ENCODE data around the gene MADD. TPM values are rescaled to one million over a fixed set of nuclear protein-coding genes. Genes with fewer than 3 reads are reported as not detected.

Gene MADD
- total and polyA plus RNA-seq, 4 donors: 13.8 to 58.0 (median 31.9) TPM

GRCh38 chr11:47235163-47235562, 34.8 kb upstream of the MADD start:
- Histone ChIP-seq H3K27me3 (ENCODE audit: control insufficient read depth in 1 of 2, insufficient read depth in 2 of 2, low read length in 1 of 2) (no peaks in the 10 kb centered on the region), H3K9me3 (ENCODE audit: control insufficient read depth, low read length) (no peaks in the 10 kb centered on the region), H3K36me3 (ENCODE audit: control insufficient read depth in 1 of 2, insufficient read depth in 2 of 2, low read length in 1 of 2) (peaks cover 2 to 9% of the 10 kb centered on the region in 2 donors), H3K4me3 (ENCODE audit: low read length in 2 of 2) (no peak overlapping the region), H3K4me1 (ENCODE audit: control insufficient read depth in 1 of 2, insufficient read depth in 2 of 2, low read length in 2 of 2) (no peaks in the 10 kb centered on the region), H3K27ac (ENCODE audit: low read depth in 1 of 2, low read length in 2 of 2) (no peak overlapping the region)
- ATAC-seq (ENCODE audit: low FRiP score) (no peak), DNase-seq (no peak)
- 89 to 92% methylated on average over 12 of the region's 12 CpGs for WGBS, 2 donors
- intact Hi-C loops (cut with DNase I): no loop called here

DNA sequence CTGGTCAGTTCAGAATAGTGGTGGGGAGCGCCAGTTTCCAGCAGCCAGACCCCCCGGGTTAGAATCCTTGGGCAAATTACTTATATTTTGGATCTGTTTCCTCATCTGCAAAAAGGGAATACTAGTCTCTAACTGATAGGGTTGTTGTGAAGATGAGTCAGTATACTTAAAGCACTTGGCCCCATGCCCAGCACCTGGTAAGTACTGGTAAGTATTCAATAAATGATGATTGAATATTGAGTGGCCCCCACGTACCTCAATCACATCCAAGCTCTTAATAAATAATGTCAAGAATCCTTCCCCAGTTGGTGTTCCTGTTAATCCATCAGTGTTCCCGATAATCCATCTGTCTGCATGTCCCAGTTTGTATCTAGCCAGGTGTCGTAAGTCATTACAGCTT, 33.5 kb upstream of the MADD start:
- peaks cover 2 to 9% of the 10 kb centered on the region in 2 donors for H3K36me3 ChIP-seq (ENCODE audit: control insufficient read depth in 1 of 2, insufficient read depth in 2 of 2, low read length in 1 of 2)
- WGBS, 2 donors: 90 to 91% methylated on average over 5 of the region's 5 CpGs
- H3K27me3 ChIP-seq (ENCODE audit: control insufficient read depth in 1 of 2, insufficient read depth in 2 of 2, low read length in 1 of 2): no peaks in the 10 kb centered on the region
- H3K27ac ChIP-seq (ENCODE audit: low read depth in 1 of 2, low read length in 2 of 2): no peak overlapping the region
- DNase-seq (no peak), ATAC-seq (ENCODE audit: low FRiP score) (no peak)
- H3K9me3 ChIP-seq (ENCODE audit: control insufficient read depth, low read length): no peaks in the 10 kb centered on the region
- intact Hi-C loops (cut with DNase I): no loop called here
- no peaks in the 10 kb centered on the region for H3K4me1 ChIP-seq (ENCODE audit: control insufficient read depth in 1 of 2, insufficient read depth in 2 of 2, low read length in 2 of 2)
- H3K4me3 ChIP-seq (ENCODE audit: low read length in 2 of 2): no peak overlapping the region

GRCh38 chr11:47239852-47240251, 30.1 kb upstream of the MADD start:
- Histone ChIP-seq H3K4me3 (ENCODE audit: low read length in 2 of 2) (no peak overlapping the region), H3K27me3 (ENCODE audit: control insufficient read depth in 1 of 2, insufficient read depth in 2 of 2, low read length in 1 of 2) (no peaks in the 10 kb centered on the region), H3K9me3 (ENCODE audit: control insufficient read depth, low read length) (no peaks in the 10 kb centered on the region), H3K27ac (ENCODE audit: low read depth in 1 of 2, low read length in 2 of 2) (no peak overlapping the region), H3K4me1 (ENCODE audit: control insufficient read depth in 1 of 2, insufficient read depth in 2 of 2, low read length in 2 of 2) (no peaks in the 10 kb centered on the region), H3K36me3 (ENCODE audit: control insufficient read depth in 1 of 2, insufficient read depth in 2 of 2, low read length in 1 of 2) (peaks cover 2 to 14% of the 10 kb centered on the region in 2 donors)
- 92% methylated on average over 10 of the region's 10 CpGs for WGBS, 2 donors
- intact Hi-C loops (cut with DNase I): no loop called here
- no peak for DNase-seq
- no peak for ATAC-seq (ENCODE audit: low FRiP score)

- H3K9me3 ChIP-seq (ENCODE audit: control insufficient read depth, low read length): no peaks in the 10 kb centered on the region
- 82 to 86% methylated on average over 3 of the region's 3 CpGs for WGBS, 2 donors
- ATAC-seq (ENCODE audit: low FRiP score) (no peak), DNase-seq (no peak)
- no peaks in the 10 kb centered on the region for H3K4me1 ChIP-seq (ENCODE audit: control insufficient read depth in 1 of 2, insufficient read depth in 2 of 2, low read length in 2 of 2)
- H3K36me3 ChIP-seq (ENCODE audit: control insufficient read depth in 1 of 2, insufficient read depth in 2 of 2, low read length in 1 of 2): peaks cover 0 to 16% of the 10 kb centered on the region in 2 donors
- H3K27me3 ChIP-seq (ENCODE audit: control insufficient read depth in 1 of 2, insufficient read depth in 2 of 2, low read length in 1 of 2): no peaks in the 10 kb centered on the region
- no peak overlapping the region for H3K27ac ChIP-seq (ENCODE audit: low read depth in 1 of 2, low read length in 2 of 2)
- no peak overlapping the region for H3K4me3 ChIP-seq (ENCODE audit: low read length in 2 of 2)
- intact Hi-C loops (cut with DNase I): no loop called here
Measured at GRCh38 chr11:47241841-47242301, 28.1 kb upstream of the MADD start.

DNA sequence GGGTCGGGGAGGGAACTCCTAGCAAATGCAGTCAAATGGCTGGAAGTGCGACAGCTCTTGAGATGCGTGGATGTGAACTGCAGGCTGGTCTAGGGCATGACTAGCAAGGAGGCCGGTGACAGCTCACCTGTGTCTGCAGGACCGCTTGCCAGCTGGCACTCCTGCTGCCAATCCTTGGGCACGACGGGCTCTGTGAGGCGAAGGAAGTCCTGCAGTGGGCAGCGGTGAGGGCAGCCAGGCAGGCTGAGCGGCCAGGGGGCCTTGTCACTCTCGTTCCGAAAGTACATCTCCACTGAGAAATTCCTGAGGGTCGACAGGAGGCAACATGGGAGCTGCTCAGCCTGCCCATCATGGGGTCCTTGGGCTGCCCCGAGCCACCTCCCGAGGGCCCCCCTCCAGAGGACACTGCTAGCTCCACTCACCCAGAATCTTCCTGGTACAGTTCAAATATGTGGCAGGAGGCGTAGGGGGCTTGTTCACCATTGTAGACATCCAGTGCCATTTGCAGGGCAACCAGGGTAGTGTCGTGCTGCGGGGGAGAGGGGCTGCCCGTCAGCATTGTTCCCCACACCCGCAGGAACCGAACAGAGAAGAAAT, 27.2 kb upstream of the MADD start:
- intact Hi-C loops (cut with DNase I): no loop called here
- ATAC-seq (ENCODE audit: low FRiP score): no peak
- WGBS, 2 donors: 87 to 88% methylated on average over 21 of the region's 21 CpGs
- H3K9me3 ChIP-seq (ENCODE audit: control insufficient read depth, low read length): no peaks in the 10 kb centered on the region
- no peak overlapping the region for H3K27ac ChIP-seq (ENCODE audit: low read depth in 1 of 2, low read length in 2 of 2)
- H3K27me3 ChIP-seq (ENCODE audit: control insufficient read depth in 1 of 2, insufficient read depth in 2 of 2, low read length in 1 of 2): no peaks in the 10 kb centered on the region
- no peak for DNase-seq
- H3K4me3 ChIP-seq (ENCODE audit: low read length in 2 of 2): no peak overlapping the region
- H3K4me1 ChIP-seq (ENCODE audit: control insufficient read depth in 1 of 2, insufficient read depth in 2 of 2, low read length in 2 of 2): no peaks in the 10 kb centered on the region
- H3K36me3 ChIP-seq (ENCODE audit: control insufficient read depth in 1 of 2, insufficient read depth in 2 of 2, low read length in 1 of 2): peaks cover 0 to 16% of the 10 kb centered on the region in 2 donors

DNA sequence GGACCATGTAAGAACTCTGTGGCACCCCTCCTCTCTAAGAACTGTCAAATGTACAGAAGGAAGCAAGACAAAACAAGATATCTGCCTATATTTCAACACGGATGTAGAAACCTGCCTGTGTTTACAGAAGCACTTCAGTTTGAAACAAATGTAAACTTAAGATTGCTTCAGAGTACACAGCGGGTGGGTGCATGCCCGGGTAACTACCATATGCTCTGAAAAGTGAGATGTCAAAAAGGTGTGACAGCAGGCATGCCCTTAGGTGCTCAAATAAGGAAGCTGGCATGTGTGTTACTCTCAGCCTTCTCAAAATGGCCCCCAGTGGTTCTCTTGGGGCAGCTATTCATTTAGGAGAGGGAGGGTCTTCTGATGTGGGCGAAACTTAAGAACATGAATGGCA, 26.5 kb upstream of the MADD start:
- H3K36me3 ChIP-seq (ENCODE audit: control insufficient read depth in 1 of 2, insufficient read depth in 2 of 2, low read length in 1 of 2): peaks cover 0 to 16% of the 10 kb centered on the region in 2 donors
- WGBS, 2 donors: 85 to 88% methylated on average over 4 of the region's 4 CpGs
- no peak for ATAC-seq (ENCODE audit: low FRiP score)
- no peak for DNase-seq
- no peak overlapping the region for H3K4me3 ChIP-seq (ENCODE audit: low read length in 2 of 2)
- no peaks in the 10 kb centered on the region for H3K4me1 ChIP-seq (ENCODE audit: control insufficient read depth in 1 of 2, insufficient read depth in 2 of 2, low read length in 2 of 2)
- H3K9me3 ChIP-seq (ENCODE audit: control insufficient read depth, low read length): no peaks in the 10 kb centered on the region
- intact Hi-C loops (cut with DNase I): no loop called here
- H3K27ac ChIP-seq (ENCODE audit: low read depth in 1 of 2, low read length in 2 of 2): no peak overlapping the region
- H3K27me3 ChIP-seq (ENCODE audit: control insufficient read depth in 1 of 2, insufficient read depth in 2 of 2, low read length in 1 of 2): no peaks in the 10 kb centered on the region

- 88 to 90% methylated on average over 23 of the region's 23 CpGs for WGBS, 2 donors
- Histone ChIP-seq H3K27ac (ENCODE audit: low read depth in 1 of 2, low read length in 2 of 2) (no peak overlapping the region), H3K4me3 (ENCODE audit: low read length in 2 of 2) (no peak overlapping the region), H3K4me1 (ENCODE audit: control insufficient read depth in 1 of 2, insufficient read depth in 2 of 2, low read length in 2 of 2) (no peaks in the 10 kb centered on the region), H3K27me3 (ENCODE audit: control insufficient read depth in 1 of 2, insufficient read depth in 2 of 2, low read length in 1 of 2) (no peaks in the 10 kb centered on the region), H3K9me3 (ENCODE audit: control insufficient read depth, low read length) (no peaks in the 10 kb centered on the region), H3K36me3 (ENCODE audit: control insufficient read depth in 1 of 2, insufficient read depth in 2 of 2, low read length in 1 of 2) (peaks cover 0 to 13% of the 10 kb centered on the region in 2 donors)
- DNase-seq: peak in 1 of 2 donors; percentile 82
- no peak for ATAC-seq (ENCODE audit: low FRiP score)
- intact Hi-C loops (cut with DNase I): no loop called here
Measured at GRCh38 chr11:47244448-47245350, 25.2 kb upstream of the MADD start.

- DNase-seq (no peak), ATAC-seq (ENCODE audit: low FRiP score) (no peak)
- Histone ChIP-seq H3K9me3 (ENCODE audit: control insufficient read depth, low read length) (no peaks in the 10 kb centered on the region), H3K4me3 (ENCODE audit: low read length in 2 of 2) (no peak overlapping the region), H3K36me3 (ENCODE audit: control insufficient read depth in 1 of 2, insufficient read depth in 2 of 2, low read length in 1 of 2) (peaks cover 0 to 9% of the 10 kb centered on the region in 2 donors), H3K27ac (ENCODE audit: low read depth in 1 of 2, low read length in 2 of 2) (no peak overlapping the region), H3K4me1 (ENCODE audit: control insufficient read depth in 1 of 2, insufficient read depth in 2 of 2, low read length in 2 of 2) (no peaks in the 10 kb centered on the region), H3K27me3 (ENCODE audit: control insufficient read depth in 1 of 2, insufficient read depth in 2 of 2, low read length in 1 of 2) (no peaks in the 10 kb centered on the region)
- intact Hi-C loops (cut with DNase I): no loop called here
- WGBS, 2 donors: 86 to 89% methylated on average over 11 of the region's 11 CpGs
Measured at GRCh38 chr11:47245611-47246357, 24.1 kb upstream of the MADD start.

Measured in aorta (tissue), 5 donors.